GM12873 (cell line): ENCODE data around the gene TMBIM6.

Source experiments
- TF ChIP-seq, protein P1 (sequence below): IDR thresholded peaks from 2 replicates; pipeline ENCODE4 v1.5.1; 2012; ENCODE audit warnings: low read depth, mild to moderate bottlenecking, moderate library complexity, low read length, control low read depth; ENCODE audit not compliant: insufficient read depth; ENCODE audit errors: missing control alignments

Gene TMBIM6

DNA sequence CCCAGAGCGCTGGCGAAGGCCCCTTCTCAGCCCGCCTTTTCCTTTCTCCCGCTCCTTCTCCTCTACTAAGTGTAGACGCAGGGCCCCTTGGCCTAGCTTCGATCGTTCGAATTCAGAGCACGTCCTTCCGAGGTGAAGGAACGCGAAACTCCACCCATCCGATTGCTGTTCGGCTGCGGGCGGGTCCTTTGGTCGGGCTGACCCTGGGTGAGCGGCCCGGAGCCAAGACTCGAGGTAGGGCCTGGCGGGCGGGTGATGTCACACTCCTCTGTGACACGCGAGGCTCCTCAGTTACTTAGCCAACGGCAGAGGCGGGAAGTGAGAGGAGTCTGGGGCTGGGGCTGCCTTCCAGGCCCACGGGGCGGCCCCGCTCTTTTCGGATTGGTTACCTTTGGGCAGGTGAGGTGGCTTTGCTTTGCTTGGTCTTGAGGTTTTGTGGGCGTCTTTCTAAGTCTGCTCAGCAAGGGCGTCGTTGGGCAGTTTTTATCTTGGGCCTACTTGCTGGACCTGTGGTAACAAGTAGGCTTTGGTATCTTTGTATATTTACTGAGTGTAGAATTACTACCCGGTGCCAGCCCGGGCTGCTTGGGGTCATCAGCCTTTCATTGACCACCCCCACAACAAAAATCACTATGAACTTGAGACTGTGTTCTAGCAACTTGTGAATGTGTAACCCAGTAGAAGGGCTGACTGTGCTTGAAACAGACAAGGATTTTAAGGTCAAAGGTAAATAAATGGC is 694 bp downstream of the TMBIM6 start:
- TF ChIP-seq, protein P1, sequence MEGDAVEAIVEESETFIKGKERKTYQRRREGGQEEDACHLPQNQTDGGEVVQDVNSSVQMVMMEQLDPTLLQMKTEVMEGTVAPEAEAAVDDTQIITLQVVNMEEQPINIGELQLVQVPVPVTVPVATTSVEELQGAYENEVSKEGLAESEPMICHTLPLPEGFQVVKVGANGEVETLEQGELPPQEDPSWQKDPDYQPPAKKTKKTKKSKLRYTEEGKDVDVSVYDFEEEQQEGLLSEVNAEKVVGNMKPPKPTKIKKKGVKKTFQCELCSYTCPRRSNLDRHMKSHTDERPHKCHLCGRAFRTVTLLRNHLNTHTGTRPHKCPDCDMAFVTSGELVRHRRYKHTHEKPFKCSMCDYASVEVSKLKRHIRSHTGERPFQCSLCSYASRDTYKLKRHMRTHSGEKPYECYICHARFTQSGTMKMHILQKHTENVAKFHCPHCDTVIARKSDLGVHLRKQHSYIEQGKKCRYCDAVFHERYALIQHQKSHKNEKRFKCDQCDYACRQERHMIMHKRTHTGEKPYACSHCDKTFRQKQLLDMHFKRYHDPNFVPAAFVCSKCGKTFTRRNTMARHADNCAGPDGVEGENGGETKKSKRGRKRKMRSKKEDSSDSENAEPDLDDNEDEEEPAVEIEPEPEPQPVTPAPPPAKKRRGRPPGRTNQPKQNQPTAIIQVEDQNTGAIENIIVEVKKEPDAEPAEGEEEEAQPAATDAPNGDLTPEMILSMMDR = no peak

DNA sequence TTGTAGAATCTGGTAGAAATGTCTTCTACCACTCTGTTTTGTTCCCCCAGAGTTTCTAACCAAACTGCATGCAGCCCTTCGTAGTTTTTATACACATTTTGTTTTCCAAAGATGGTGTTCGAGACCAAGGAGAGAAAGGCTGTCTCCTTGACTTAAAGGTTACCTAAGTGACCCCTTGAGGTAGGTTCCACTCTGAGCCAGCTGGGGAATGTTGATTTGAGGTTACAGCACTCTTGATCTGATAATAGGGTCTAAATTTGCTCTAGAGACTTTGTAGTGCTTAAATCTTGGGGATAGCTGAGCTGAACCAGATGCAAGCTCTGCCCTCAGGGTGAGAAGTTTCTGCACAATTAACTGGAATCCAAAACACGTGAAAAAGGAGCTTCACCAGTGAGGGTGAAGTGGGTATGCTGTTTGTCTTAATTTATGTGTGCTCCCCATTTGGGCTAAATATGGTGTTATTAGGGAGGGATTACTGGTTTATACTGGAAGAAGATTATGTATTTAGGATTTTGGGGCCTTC is 3.1 kb downstream of the TMBIM6 start:
- TF ChIP-seq, protein P1 = no peak

DNA sequence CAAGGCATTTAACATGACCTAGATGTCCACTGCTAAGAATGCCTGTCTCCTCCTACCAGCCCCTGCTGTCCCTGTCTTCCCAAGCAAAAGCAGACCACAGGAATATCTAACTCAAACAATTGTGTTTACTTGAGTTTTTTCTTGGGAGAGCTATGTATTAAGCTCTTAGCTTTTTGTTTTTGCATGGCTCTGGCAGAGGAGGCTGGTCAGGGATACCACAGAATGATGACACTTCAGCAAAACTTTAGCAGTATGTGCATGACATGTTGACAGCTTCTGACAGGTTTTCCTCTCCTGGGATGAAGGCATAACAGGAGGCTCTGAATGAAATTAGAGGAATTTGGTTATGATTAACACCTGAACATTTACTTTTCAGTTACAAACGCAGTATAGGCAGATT is 6.9 kb downstream of the TMBIM6 start:
- TF ChIP-seq, protein P1 = no peak

DNA sequence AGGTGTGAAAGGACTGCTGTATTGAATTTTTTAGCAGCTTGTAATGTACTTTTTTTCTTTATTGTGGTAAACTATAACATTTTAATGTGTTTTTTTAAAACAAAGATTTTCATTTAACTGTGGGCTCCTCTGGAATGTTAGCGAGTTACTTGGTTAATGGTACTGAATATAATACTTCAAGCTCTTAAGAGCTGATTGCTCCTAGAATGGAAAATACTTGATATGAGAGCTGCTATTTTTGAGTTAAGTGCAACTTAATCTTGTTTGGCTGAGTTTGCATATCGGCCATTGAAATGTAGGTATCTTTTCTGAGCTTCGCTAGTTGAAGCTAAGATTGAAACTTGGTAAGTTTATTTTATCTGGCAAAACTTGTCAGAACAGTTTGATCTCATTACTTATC is 7.4 kb downstream of the TMBIM6 start:
- TF ChIP-seq, protein P1 = no peak

DNA sequence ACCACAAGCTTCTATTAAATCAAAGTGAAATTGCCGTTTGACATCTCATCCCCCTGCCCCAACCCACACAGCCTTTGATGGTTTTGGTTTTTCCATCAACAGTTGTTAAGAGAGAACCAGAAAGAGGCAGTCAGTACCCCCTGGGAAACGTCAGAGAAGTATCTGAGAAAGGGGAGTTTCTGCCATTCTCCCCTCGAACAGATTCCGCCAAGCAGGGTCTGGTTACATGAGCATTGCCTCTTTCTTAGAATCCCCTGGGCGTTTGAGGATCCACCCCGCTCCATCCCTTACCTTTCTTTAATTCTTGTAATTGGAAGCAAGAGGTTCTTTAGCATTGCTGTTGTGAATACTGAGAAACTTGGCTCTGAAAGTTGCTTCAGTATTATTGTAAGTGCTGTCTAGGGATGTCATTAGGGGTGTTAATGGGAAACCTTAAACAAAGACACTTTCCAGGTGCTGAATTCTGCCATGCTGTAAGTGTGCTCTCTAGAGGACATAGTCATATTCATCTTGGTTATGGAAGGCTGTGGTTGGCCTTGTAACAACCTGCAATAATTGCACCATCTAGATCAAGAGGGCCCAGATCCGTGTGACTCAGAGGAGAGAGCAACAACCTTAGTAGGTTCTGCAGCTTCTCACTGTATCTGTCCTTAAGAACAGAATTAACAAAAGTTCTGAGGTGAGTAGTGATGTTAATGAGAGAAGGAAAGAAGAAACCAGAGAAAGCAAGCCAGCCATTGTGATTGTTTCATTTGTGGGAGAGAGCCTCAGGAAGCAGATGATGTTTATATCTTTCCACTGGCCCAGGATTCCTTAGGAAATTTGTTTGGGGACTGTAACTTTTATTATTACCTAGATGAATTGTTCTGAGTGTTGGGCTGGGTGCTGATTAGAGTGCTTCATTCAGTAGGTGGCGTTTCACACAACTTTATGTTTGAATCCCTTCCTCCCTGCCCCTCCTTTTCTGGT is 9.0 kb downstream of the TMBIM6 start:
- TF ChIP-seq, protein P1 = peak; percentile 8

DNA sequence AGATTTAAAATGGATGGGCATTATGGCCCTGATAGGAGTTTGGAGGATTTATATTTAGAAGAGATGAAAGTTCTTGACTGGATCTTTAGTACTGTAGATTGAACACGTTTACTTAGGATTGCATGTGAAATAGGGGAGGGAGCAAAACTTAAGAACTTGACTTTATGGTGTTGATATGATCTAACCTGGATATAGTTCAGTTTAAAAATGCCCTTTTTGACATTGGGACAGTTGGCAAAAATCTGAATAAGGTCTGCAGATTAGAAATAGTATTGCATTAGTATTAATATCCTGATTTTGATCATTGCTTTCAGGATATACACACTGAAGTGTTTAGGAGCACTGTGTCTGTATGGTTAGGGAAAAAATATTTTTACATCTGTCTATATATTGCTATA is 9.6 kb downstream of the TMBIM6 start:
- TF ChIP-seq, protein P1 = no peak
